HUES6 (cell line): Measurements from ENCODE around the gene LRRTM4.
A peak's percentile ranks its signal among the peaks of the same experiment; 100 is the strongest.

ENCODE experiments used
- H3K27ac ChIP-seq: 2 replicates; pipeline ENCODE4 v1.7.0; 2013; ENCODE audit warnings: low read depth, mild to moderate bottlenecking, low read length, inconsistent platforms
- H3K27me3 ChIP-seq: 2 replicates; pipeline ENCODE4 v1.6.1; 2013; ENCODE audit warnings: low read length; ENCODE audit not compliant: control insufficient read depth, insufficient read depth
- H3K36me3 ChIP-seq: 2 replicates; pipeline ENCODE4 v1.6.1; 2013; ENCODE audit warnings: low read length; ENCODE audit not compliant: control insufficient read depth, insufficient read depth
- H3K4me1 ChIP-seq: 2 replicates; pipeline ENCODE4 v1.6.1; 2013; ENCODE audit warnings: low read length; ENCODE audit not compliant: control insufficient read depth, insufficient read depth
- H3K4me3 ChIP-seq: 2 replicates; pipeline ENCODE4 v1.5.1; 2013; ENCODE audit warnings: low read depth, low read length
- H3K9ac ChIP-seq: one replicate; pipeline ENCODE4 v1.6.1; 2013; ENCODE audit warnings: mild to moderate bottlenecking, low read length
- H3K9me3 ChIP-seq: 2 replicates; pipeline ENCODE4 v1.6.1; 2013; ENCODE audit warnings: low read depth, low read length; ENCODE audit not compliant: control insufficient read depth, insufficient read depth

LRRTM4 gene

GRCh38 chr2:77521931-77522470 is at the start of gene LRRTM4:
LRRTM4 (minus strand) TSS chr2:77522376.
- H3K27me3 ChIP-seq, result no peaks in the 10 kb centered on the region
- peaks cover 74% of the 10 kb centered on the region for H3K4me1 ChIP-seq
- peak within 1 kb of the TSS; percentile 49 for H3K4me3 ChIP-seq
- H3K36me3 ChIP-seq, result peaks cover 3% of the 10 kb centered on the region; the same call in 1 of the 2 replicates
- no peaks in the 10 kb centered on the region for H3K9me3 ChIP-seq
- peak within 1 kb of the TSS; percentile 94 for H3K27ac ChIP-seq
- H3K9ac ChIP-seq, result peak within 1 kb of the TSS; percentile 68

DNA sequence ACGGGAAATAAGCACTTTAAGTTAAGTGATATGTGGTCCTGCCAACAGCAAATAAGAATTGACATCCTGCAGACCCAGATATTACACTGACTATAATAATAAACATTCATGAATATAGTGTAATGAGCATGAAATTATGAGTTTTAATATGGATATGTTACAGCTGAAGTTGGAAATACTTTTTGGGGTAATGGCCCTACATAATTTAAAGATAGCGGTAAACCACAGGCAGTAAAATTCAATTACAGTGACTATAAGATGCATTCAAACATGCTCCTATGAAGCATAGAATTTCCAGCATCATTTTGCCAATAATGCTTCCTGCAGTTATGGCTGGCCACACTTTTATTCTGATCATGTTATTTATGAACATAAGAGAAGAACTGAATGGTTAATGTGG is 49.4 kb upstream of the LRRTM4 start:
- Histone ChIP-seq H3K4me3 (no peak overlapping the region), H3K36me3 (no peaks in the 10 kb centered on the region), H3K27ac (no peak overlapping the region), H3K9ac (no peak overlapping the region), H3K4me1 (peaks cover 2% of the 10 kb centered on the region; the same call in 1 of the 2 replicates), H3K27me3 (no peaks in the 10 kb centered on the region), H3K9me3 (no peaks in the 10 kb centered on the region)

DNA sequence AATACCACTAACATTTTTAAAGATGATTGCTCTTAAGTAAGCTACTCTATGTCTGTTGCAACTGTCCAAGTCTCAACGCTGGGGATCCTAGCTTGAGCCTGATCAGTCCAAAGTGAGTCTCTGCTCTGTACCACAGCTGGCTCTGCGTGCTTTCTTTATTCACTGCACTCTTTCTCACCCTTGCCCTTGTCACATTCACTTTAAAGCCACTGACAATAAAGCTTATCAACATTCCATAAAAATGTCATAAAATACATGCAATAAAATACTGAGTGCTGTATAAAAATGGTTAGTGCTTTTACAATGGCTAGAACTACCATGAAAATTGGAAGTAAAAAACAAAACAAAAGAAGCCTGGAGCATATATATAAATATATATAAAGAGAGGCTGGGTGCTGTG is 45.5 kb upstream of the LRRTM4 start:
- Histone ChIP-seq H3K9ac (no peak overlapping the region), H3K27ac (no peak overlapping the region), H3K36me3 (no peaks in the 10 kb centered on the region), H3K27me3 (no peaks in the 10 kb centered on the region), H3K4me3 (no peak overlapping the region), H3K9me3 (no peaks in the 10 kb centered on the region), H3K4me1 (peaks cover 9% of the 10 kb centered on the region)

DNA sequence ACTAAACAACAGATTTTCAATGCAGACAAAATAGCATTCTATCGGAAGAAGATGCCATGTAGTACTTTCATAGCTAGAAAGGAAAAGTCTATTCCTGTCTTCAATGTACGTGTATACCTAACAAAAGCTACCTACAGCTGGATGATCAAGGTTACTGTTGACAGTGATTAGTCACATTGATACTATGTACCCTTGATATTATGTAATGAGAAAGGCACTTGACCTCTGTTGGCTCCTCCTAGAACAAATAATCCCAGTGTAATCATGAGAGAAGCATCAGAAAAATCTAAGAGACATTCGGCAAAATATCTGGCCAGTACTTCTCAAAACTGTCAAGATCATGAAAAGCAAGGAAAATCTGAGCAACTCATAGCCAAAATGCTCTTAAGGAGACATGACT is 44.4 kb upstream of the LRRTM4 start:
- no peak overlapping the region for H3K4me3 ChIP-seq
- peaks cover 9% of the 10 kb centered on the region for H3K4me1 ChIP-seq
- no peaks in the 10 kb centered on the region for H3K36me3 ChIP-seq
- H3K9me3 ChIP-seq, result no peaks in the 10 kb centered on the region
- H3K9ac ChIP-seq, result no peak overlapping the region
- no peaks in the 10 kb centered on the region for H3K27me3 ChIP-seq
- no peak overlapping the region for H3K27ac ChIP-seq

DNA sequence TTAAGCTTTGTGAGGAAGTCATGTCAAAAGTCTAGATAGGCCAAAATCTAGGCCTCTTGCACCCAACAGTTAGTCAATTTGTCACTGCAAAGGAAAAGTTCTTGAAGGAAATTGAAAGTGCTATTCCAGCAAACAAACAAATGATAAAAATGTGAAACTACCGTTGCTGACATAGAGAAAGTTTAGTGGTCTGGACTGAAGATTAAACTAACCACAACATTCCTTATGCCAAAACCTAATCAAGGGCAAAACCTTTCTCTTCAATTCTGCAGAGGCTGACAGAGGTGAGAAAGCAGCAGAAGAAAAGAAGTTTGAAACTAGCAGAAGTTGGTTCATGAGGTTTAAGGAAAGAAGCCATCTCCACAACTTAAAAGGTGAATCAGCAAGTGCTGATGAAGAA is 44.0 kb upstream of the LRRTM4 start:
- peaks cover 9% of the 10 kb centered on the region for H3K4me1 ChIP-seq
- no peaks in the 10 kb centered on the region for H3K27me3 ChIP-seq
- H3K9me3 ChIP-seq, result no peaks in the 10 kb centered on the region
- H3K9ac ChIP-seq, result no peak overlapping the region
- H3K27ac ChIP-seq, result no peak overlapping the region
- no peaks in the 10 kb centered on the region for H3K36me3 ChIP-seq
- H3K4me3 ChIP-seq, result no peak overlapping the region

- no peak overlapping the region for H3K27ac ChIP-seq
- H3K4me3 ChIP-seq, result no peak overlapping the region
- H3K36me3 ChIP-seq, result no peaks in the 10 kb centered on the region
- peaks cover 8% of the 10 kb centered on the region for H3K9me3 ChIP-seq
- no peaks in the 10 kb centered on the region for H3K27me3 ChIP-seq
- no peak overlapping the region for H3K9ac ChIP-seq
- no peaks in the 10 kb centered on the region for H3K4me1 ChIP-seq
Observed at GRCh38 chr2:77552956-77553355, 30.8 kb upstream of the LRRTM4 start.

DNA sequence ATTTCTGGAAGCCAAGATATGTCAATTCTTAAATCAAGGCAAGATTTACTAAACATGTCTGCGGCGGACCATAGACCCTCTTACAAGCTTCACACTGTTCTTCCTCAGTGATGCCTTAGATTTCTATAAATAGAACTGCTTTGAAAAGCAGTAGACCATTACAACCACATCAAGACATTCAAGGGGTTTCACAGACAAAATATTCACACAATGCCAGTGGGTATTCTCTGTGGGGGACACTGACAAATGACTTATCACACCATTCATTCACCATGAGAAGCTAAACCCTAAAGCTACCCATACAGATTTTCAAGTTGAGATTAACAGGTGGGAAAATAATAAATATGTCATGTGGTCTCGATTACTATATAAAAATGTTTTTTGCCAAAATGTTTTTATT is 15.9 kb upstream of the LRRTM4 start:
- Histone ChIP-seq H3K27me3 (no peaks in the 10 kb centered on the region), H3K9me3 (peaks cover 3% of the 10 kb centered on the region; the same call in 1 of the 2 replicates)

GRCh38 chr2:77522888-77523287 is 712 bp upstream of the LRRTM4 start:
- H3K4me3 ChIP-seq, result peak overlapping the region; percentile 43
- no peaks in the 10 kb centered on the region for H3K9me3 ChIP-seq
- H3K27ac ChIP-seq, result peak overlapping the region; percentile 94
- H3K4me1 ChIP-seq, result peaks cover 67% of the 10 kb centered on the region
- H3K36me3 ChIP-seq, result peaks cover 3% of the 10 kb centered on the region; the same call in 1 of the 2 replicates
- peak overlapping the region; percentile 68 for H3K9ac ChIP-seq
- H3K27me3 ChIP-seq, result no peaks in the 10 kb centered on the region

More for the DNA sequence above, 15.9 kb upstream of the LRRTM4 start:
- no peaks in the 10 kb centered on the region for H3K4me1 ChIP-seq
- no peak overlapping the region for H3K27ac ChIP-seq
- no peak overlapping the region for H3K9ac ChIP-seq
- 0 out of 2 replicates have a peak, but pooled peaks cover 3% of the 10 kb centered on the region for H3K36me3 ChIP-seq
- H3K4me3 ChIP-seq, result no peak overlapping the region

DNA sequence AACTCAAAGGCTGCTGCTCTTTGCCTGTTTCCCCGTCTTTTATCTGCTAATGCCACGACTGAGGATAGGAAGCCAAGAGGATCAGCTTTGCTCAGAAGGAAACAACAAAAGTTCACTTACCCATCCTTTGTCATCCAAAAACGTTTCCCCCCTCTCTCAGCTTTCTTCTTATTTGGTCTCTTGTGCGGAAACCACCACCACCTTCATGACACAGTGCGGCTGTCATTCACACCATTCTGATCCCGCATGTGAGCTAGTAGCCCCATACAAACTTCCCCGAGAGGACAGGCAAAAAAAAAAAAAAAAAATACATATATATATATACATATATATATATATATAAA is 656 bp downstream of the LRRTM4 start:
- no peaks in the 10 kb centered on the region for H3K27me3 ChIP-seq
- no peaks in the 10 kb centered on the region for H3K9me3 ChIP-seq
- peaks cover 74% of the 10 kb centered on the region for H3K4me1 ChIP-seq
- peak overlapping the region; percentile 66 for H3K9ac ChIP-seq
- H3K36me3 ChIP-seq, result peaks cover 3% of the 10 kb centered on the region; the same call in 1 of the 2 replicates
- peak overlapping the region; percentile 49 for H3K4me3 ChIP-seq
- H3K27ac ChIP-seq, result peak overlapping the region; percentile 91

DNA sequence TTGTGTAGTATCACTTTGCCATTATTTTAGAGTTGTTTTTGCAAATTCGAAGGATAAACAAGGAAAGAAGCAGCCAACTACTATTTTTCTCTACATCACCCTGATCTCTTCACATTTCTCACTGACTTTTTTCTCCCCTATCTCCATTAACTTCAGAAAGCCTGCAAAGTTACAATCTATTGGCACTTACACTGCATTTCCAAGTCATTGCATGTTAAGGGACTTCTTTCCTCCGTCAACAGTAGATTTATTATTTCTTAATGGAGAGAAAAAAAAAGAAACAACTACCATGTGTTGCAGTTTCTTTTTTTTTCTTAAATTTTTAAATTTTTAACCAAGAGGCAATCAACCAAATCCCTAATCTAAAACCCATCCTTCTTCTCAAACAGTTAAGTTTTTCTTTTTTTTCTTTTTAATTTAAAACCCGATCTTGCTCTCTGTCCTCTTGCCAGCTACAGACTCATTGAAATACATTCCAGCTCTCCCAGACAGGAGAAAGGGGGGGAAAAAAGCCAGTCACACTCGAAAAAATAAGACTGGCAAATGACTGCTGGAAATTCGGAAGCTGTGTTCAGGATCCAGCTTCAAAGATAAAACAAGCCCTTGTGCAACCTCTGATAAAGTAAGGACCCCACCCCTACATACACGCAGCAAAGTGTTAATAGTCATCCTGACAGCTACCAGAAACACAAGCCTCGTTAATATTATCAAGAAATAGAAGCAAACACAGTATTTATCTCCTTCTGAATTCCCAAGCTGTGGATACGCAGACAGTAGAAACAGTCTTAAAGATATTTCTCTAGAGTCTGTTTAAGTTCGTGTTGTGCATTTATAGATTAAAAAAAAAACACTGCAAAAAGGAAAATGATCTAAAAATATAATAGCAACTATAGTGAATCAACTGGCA is 1.3 kb downstream of the LRRTM4 start:
- H3K9me3 ChIP-seq, result no peaks in the 10 kb centered on the region
- peak overlapping the region; percentile 66 for H3K9ac ChIP-seq
- H3K27ac ChIP-seq, result peak overlapping the region; percentile 91
- H3K4me3 ChIP-seq, result peak overlapping the region; percentile 49
- peaks cover 74% of the 10 kb centered on the region for H3K4me1 ChIP-seq
- H3K27me3 ChIP-seq, result no peaks in the 10 kb centered on the region
- peaks cover 3% of the 10 kb centered on the region; the same call in 1 of the 2 replicates for H3K36me3 ChIP-seq

DNA sequence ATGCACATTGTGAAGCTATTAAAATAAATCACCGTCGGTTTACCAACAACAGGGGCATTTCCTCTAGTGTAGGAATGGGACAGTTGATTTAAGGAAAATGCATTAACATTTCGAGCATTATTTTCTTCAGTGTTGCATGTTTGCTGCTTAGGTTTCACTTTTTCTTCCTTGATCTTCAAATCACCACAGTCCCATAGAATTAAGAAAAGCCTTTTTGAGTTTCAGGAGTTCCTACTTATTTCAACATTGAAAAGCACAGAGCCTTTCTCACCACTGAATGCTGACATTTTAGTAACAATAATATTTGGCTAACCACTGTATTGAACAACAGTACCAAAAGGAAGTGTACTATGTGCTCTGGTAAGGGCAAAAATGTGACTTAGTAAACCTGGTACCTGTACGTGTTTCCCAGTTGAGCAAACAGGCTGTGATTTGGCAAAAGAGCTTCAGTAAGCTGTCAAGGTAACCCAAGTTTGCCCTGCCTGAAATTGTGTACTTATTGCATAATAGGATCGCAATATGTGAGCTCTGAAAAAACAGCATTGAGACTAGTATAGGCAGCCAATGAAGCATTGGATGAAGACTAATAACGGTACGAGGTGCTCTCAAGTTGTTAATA is 2.2 kb downstream of the LRRTM4 start:
- H3K9me3 ChIP-seq, result no peaks in the 10 kb centered on the region
- peak overlapping the region; percentile 49 for H3K4me3 ChIP-seq
- H3K9ac ChIP-seq, result peak overlapping the region; percentile 66
- no peaks in the 10 kb centered on the region for H3K27me3 ChIP-seq
- H3K27ac ChIP-seq, result peak overlapping the region; percentile 91
- peaks cover 3% of the 10 kb centered on the region; the same call in 1 of the 2 replicates for H3K36me3 ChIP-seq
- H3K4me1 ChIP-seq, result peaks cover 71% of the 10 kb centered on the region
